Transverse colon (tissue), 4 donors: Measurements from ENCODE around the gene TMEM220. TPM values are rescaled to one million over a fixed set of nuclear protein-coding genes. Genes with fewer than 3 reads are reported as not detected.
"Not testable (repeated sequence)": the region's sequence is repeated elsewhere in the genome, so short reads cannot be mapped to it uniquely, and the experiment has no call there.

Source experiments
- DNase-seq: peaks from one replicate; pipeline ENCODE4 v3.0.0-alpha.2; 2019
- H3K27ac ChIP-seq, 4 donors: fragments of 200-600 bp; sonication (generic); 2 replicates each; pipeline ENCODE4 v1.5.1; 2016 to 2018; ENCODE audit warnings: inconsistent platforms in 4 of 4
- H3K27me3 ChIP-seq: fragments of 200-600 bp; sonication (generic); 2 replicates; pipeline ENCODE4 v1.5.1; 2017; ENCODE audit warnings: inconsistent platforms
- H3K36me3 ChIP-seq, 4 donors: fragments of 200-600 bp; sonication (generic); 2 replicates each; pipeline ENCODE4 v1.5.1; 2017 to 2019; ENCODE audit warnings: inconsistent platforms in 4 of 4
- H3K4me1 ChIP-seq, 4 donors: fragments of 200-600 bp; sonication (generic); 2 replicates each; pipeline ENCODE4 v1.5.1; 2017 to 2020; ENCODE audit warnings: inconsistent platforms in 4 of 4
- H3K4me3 ChIP-seq, 4 donors: fragments of 200-600 bp; sonication (generic); 1 replicate in 1 of 4; 2 replicates in 3 of 4; pipeline versions ENCODE4 v1.5.1 to v1.6.1; 2017 to 2019; ENCODE audit warnings: inconsistent platforms in 4 of 4
- H3K9me3 ChIP-seq, 2 donors: fragments of 200-600 bp; sonication (generic); 2 replicates each; pipeline ENCODE4 v1.5.1; 2017 to 2019; ENCODE audit warnings: inconsistent platforms in 2 of 2
- CTCF ChIP-seq, 5 experiments: fragments of 200-600 bp in 3 of 5; fragments of 450-650 bp in 2 of 5; sonication (generic) in 3 of 5; IDR thresholded peaks; 1 replicate in 2 of 5; 2 replicates in 3 of 5; pipeline ENCODE4 v1.5.1; 2016 to 2017; ENCODE audit warnings: antibody characterized with exemption in 5 of 5, inconsistent platforms in 3 of 5, mild to moderate bottlenecking in 2 of 5, moderate library complexity in 1 of 5
- EP300 ChIP-seq: sonication (generic); formaldehyde crosslinking; IDR thresholded peaks from one replicate; pipeline ENCODE4 v1.6.1; 2017; ENCODE audit warnings: antibody characterized with exemption, low read depth
- POLR2A ChIP-seq: fragments of 450-650 bp; IDR thresholded peaks from one replicate; pipeline ENCODE4 v1.6.1; 2016; ENCODE audit warnings: antibody characterized with exemption, mild to moderate bottlenecking, moderate library complexity
- POLR2AphosphoS5 ChIP-seq, 3 donors: sonication (generic); formaldehyde crosslinking; IDR thresholded peaks; one replicate each; pipeline ENCODE4 v1.6.1; 2016; ENCODE audit warnings: antibody characterized with exemption in 3 of 3
- WGBS, 2 donors: methylation state at CpG; one replicate each; pipeline ENCODE4 v1.1.5; 2018; ENCODE audit warnings: low coverage in 1 of 2; 5-methylcytosine and 5-hydroxymethylcytosine counted together
- in situ Hi-C, 4 donors: fragments of 200-750 bp; cut with MboI; loops; one replicate each; pipeline versions ENCODE4 v1.15.0 to v1.15.1; 2017; ENCODE audit warnings: low sequenced_read_pairs in 3 of 4, low pct_ligation_motif_present in 1 of 4, low pct_unique_long_range_greater_than_20kb in 1 of 4
- intact Hi-C: fragments of 100-400 bp; cut with DNase I; formaldehyde crosslinking; loops from one replicate; pipeline ENCODE4 v1.15.1; 2023; ENCODE audit warnings: low total_unique reads
- total RNA-seq, 4 donors: library from RNA; depleted of rRNA; stranded (reverse); fragments of >200 nt; gene quantifications; one replicate each; pipeline ENCODE4 v1.1.0, GENCODE V29; 2016

The TMEM220 gene
- total RNA-seq, 4 donors from 2014 or later: 2.4 to 18.2 (median 8.1) TPM; not detected in 1

GRCh38 chr17:10697092-10698081, 32.4 kb downstream of the TMEM220 start, which contains the start of the genes ADPRM and SCO1:
Gene ADPRM, plus strand, starts transcription at chr17:10697594. Its CDS starts 7,333 bp downstream, at chr17:10704927.
Gene SCO1, minus strand, starts transcription at chr17:10697533. Its CDS starts 26 bp downstream, at chr17:10697507.
- Histone ChIP-seq H3K4me3 (peak within 1 kb of the TSS; percentile 73 to 92 (median 90)), H3K4me1 (peaks cover 5 to 30% (median 25%) of the 10 kb centered on the region in 4 donors), H3K27ac (peak within 1 kb of the TSS; percentile 95 to 96 (median 96)), H3K36me3 (peaks cover 0 to 27% (median under 1%) of the 10 kb centered on the region in 4 donors), H3K9me3 (no peaks in the 10 kb centered on the region), H3K27me3 (no peaks in the 10 kb centered on the region)
- TF ChIP-seq POLR2A (peak; percentile 93), EP300 (no peak), POLR2AphosphoS5 (IDR thresholded peaks at IDR 0.05) (peak; percentile 96 to 98 (median 97)), CTCF (IDR thresholded peaks at IDR 0.05) (peak in 4 of 5 experiments; percentile 32 to 59 (median 44))
- DNase-seq: peak; percentile 96
- in situ Hi-C loops: no loop called here
- intact Hi-C loops: no loop called here
- 0% methylated on average over 3 to 54 of the region's 84 CpGs for WGBS, 2 donors

GRCh38 chr17:10695875-10696407, 33.9 kb downstream of the TMEM220 start:
- Histone ChIP-seq H3K4me3 (peak overlapping the region in 1 of 4 donors; percentile 91), H3K27ac (peak overlapping the region in 3 of 4 donors; percentile 95 to 96 (median 95)), H3K36me3 (peaks cover 0 to 42% (median 8%) of the 10 kb centered on the region in 4 donors), H3K4me1 (peaks cover 5 to 30% (median 25%) of the 10 kb centered on the region in 4 donors)
- DNase-seq: peak; percentile 29
- H3K9me3 ChIP-seq, intact Hi-C loops, in situ Hi-C loops, H3K27me3 ChIP-seq: not testable (repeated sequence)
- WGBS, 2 donors: 43 to 68% methylated on average over 5 to 17 of the region's 17 CpGs

GRCh38 chr17:10687499-10687898, 42.3 kb downstream of the TMEM220 start:
- no peak overlapping the region for H3K27ac ChIP-seq
- no peak overlapping the region for H3K4me3 ChIP-seq
- H3K9me3 ChIP-seq: no peaks in the 10 kb centered on the region
- DNase-seq: no peak
- peaks cover 0 to 3% (median 0%) of the 10 kb centered on the region in 4 donors for H3K4me1 ChIP-seq
- 77 to 80% methylated on average over 2 of the region's 2 CpGs for WGBS, 2 donors
- no peaks in the 10 kb centered on the region for H3K27me3 ChIP-seq
- TF ChIP-seq CTCF (IDR thresholded peaks at IDR 0.05) (no peak), POLR2A (no peak), POLR2AphosphoS5 (IDR thresholded peaks at IDR 0.05) (no peak), EP300 (no peak)
- in situ Hi-C loops: no loop called here
- intact Hi-C loops: no loop called here
- H3K36me3 ChIP-seq: peaks cover 0 to 58% (median 24%) of the 10 kb centered on the region in 4 donors

- in situ Hi-C loops (no loop called here), intact Hi-C loops (no loop called here)
- Histone ChIP-seq H3K36me3 (peaks cover 0 to 52% (median 25%) of the 10 kb centered on the region in 4 donors), H3K4me1 (peaks cover 0 to 3% (median 0%) of the 10 kb centered on the region in 4 donors), H3K27me3 (no peaks in the 10 kb centered on the region), H3K27ac (no peak overlapping the region), H3K9me3 (no peaks in the 10 kb centered on the region), H3K4me3 (no peak overlapping the region)
- 46 to 84% methylated on average over 2 of the region's 2 CpGs for WGBS, 2 donors
- no peak for DNase-seq
- TF ChIP-seq POLR2A (no peak), CTCF (IDR thresholded peaks at IDR 0.05) (peak in 4 of 5 experiments; percentile 20 to 40 (median 31))
These were observed 46.0 kb downstream of the TMEM220 start for GRCh38 chr17:10683853-10684252.
